Measurements from ENCODE around the gene RPL27. TPM values are rescaled to one million over a fixed set of nuclear protein-coding genes. Genes with fewer than 3 reads are reported as not detected.

RPL27 gene
- total and polyA plus RNA-seq, 2 of the 13 experiments (the other 11 are each of a cell fraction or from before 2014, with no cell fraction given) = 1,585 to 5,840 TPM

DNA sequence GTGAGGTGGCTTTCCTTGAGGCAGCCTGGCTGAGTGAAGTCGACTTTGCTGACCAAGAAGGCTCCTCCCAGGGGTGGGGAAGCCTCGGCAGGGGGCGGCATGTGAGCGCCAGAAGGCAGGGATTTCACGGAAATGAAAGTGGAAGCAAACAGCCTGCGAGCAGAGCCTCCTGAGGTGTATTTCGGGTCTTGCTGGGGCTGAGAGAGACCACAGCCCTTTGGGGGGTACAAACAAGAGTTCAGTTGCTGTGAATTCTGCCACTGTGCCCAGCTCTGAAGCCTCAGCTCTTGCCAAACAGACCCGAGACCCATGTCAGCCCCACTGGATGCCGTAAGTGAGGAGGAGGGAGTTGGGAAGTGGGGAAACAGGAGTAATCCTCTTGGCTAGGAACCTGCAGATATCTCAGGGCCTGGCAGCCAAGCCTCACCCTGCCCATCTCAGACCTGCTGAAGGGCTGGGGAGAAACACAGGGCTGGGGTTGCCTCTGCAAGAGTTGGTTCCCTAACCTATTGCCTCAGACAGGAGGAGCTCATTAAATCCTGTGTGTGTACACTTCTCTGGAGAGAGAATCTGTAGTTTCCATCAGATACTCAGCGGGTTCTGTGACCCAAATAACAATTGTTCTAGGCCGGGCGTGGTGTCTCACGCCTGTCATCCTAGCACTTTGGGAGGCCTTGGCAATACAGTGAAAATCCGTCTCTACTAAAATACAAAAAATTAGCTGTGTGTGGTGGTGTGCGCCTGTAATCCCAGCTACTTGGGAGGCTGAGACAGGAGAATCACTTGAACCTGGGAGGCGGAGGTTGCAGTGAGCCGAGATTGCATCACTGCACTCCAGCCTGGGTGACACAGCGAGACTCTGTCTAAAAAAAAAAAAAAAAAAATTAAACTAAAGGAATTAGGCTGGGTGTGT lies 8.7 kb downstream of the RPL27 start, which contains the start of gene IFI35 (continued):
- TF ChIP-seq, protein P1, sequence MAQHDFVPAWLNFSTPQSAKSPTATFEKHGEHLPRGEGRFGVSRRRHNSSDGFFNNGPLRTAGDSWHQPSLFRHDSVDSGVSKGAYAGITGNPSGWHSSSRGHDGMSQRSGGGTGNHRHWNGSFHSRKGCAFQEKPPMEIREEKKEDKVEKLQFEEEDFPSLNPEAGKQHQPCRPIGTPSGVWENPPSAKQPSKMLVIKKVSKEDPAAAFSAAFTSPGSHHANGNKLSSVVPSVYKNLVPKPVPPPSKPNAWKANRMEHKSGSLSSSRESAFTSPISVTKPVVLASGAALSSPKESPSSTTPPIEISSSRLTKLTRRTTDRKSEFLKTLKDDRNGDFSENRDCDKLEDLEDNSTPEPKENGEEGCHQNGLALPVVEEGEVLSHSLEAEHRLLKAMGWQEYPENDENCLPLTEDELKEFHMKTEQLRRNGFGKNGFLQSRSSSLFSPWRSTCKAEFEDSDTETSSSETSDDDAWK (CRISPR knock-in tag; IDR thresholded peaks at IDR 0.05) = no peak
- TF ChIP-seq, protein P2, sequence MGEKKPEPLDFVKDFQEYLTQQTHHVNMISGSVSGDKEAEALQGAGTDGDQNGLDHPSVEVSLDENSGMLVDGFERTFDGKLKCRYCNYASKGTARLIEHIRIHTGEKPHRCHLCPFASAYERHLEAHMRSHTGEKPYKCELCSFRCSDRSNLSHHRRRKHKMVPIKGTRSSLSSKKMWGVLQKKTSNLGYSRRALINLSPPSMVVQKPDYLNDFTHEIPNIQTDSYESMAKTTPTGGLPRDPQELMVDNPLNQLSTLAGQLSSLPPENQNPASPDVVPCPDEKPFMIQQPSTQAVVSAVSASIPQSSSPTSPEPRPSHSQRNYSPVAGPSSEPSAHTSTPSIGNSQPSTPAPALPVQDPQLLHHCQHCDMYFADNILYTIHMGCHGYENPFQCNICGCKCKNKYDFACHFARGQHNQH (CRISPR knock-in tag; IDR thresholded peaks at IDR 0.05) = peak; percentile 70; the same call in 1 of the 2 replicates
- TF ChIP-seq SIN3B (IDR thresholded peaks at IDR 0.05; ENCODE audit: low read length) (no peak), EP300 (IDR thresholded peaks at IDR 0.05; ENCODE audit: low read depth in 2 of 2, low read length in 2 of 2) (no peak), EP300 (CRISPR knock-in tag; IDR thresholded peaks at IDR 0.05; ENCODE audit: borderline replicate concordance) (no peak), NFYC (CRISPR knock-in tag; IDR thresholded peaks at IDR 0.05) (no peak), ZNF614 (CRISPR knock-in tag; IDR thresholded peaks at IDR 0.05; ENCODE audit: borderline replicate concordance) (peak; percentile 68; the same call in 1 of the 2 replicates), U2AF1 (optimal IDR thresholded peaks at IDR 0.05; ENCODE audit: low read depth, low read length) (no peak), PAWR (CRISPR knock-in tag; IDR thresholded peaks at IDR 0.05; ENCODE audit: borderline replicate concordance) (no peak), KDM1A (CRISPR knock-in tag; IDR thresholded peaks at IDR 0.05) (peak; percentile 64; the same call in 1 of the 2 replicates), JUN (CRISPR knock-in tag; IDR thresholded peaks at IDR 0.05) (no peak), NR2C2 (CRISPR knock-in tag; IDR thresholded peaks at IDR 0.05; ENCODE audit: borderline replicate concordance) (0 out of 2 replicates have a peak, but pooled peaks have one; percentile 15), ZNF703 (CRISPR knock-in tag; IDR thresholded peaks at IDR 0.05; ENCODE audit: borderline replicate concordance) (no peak)
- TF ChIP-seq, protein P3, sequence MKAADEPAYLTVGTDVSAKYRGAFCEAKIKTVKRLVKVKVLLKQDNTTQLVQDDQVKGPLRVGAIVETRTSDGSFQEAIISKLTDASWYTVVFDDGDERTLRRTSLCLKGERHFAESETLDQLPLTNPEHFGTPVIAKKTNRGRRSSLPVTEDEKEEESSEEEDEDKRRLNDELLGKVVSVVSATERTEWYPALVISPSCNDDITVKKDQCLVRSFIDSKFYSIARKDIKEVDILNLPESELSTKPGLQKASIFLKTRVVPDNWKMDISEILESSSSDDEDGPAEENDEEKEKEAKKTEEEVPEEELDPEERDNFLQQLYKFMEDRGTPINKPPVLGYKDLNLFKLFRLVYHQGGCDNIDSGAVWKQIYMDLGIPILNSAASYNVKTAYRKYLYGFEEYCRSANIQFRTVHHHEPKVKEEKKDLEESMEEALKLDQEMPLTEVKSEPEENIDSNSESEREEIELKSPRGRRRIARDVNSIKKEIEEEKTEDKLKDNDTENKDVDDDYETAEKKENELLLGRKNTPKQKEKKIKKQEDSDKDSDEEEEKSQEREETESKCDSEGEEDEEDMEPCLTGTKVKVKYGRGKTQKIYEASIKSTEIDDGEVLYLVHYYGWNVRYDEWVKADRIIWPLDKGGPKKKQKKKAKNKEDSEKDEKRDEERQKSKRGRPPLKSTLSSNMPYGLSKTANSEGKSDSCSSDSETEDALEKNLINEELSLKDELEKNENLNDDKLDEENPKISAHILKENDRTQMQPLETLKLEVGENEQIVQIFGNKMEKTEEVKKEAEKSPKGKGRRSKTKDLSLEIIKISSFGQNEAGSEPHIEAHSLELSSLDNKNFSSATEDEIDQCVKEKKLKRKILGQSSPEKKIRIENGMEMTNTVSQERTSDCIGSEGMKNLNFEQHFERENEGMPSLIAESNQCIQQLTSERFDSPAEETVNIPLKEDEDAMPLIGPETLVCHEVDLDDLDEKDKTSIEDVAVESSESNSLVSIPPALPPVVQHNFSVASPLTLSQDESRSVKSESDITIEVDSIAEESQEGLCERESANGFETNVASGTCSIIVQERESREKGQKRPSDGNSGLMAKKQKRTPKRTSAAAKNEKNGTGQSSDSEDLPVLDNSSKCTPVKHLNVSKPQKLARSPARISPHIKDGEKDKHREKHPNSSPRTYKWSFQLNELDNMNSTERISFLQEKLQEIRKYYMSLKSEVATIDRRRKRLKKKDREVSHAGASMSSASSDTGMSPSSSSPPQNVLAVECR (CRISPR knock-in tag; IDR thresholded peaks at IDR 0.05; ENCODE audit: borderline replicate concordance) = peak; percentile 66; the same call in 1 of the 2 replicates
- TF ChIP-seq, protein P4, sequence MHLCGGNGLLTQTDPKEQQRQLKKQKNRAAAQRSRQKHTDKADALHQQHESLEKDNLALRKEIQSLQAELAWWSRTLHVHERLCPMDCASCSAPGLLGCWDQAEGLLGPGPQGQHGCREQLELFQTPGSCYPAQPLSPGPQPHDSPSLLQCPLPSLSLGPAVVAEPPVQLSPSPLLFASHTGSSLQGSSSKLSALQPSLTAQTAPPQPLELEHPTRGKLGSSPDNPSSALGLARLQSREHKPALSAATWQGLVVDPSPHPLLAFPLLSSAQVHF (CRISPR knock-in tag; IDR thresholded peaks at IDR 0.05) = no peak
- TF ChIP-seq, protein P5, sequence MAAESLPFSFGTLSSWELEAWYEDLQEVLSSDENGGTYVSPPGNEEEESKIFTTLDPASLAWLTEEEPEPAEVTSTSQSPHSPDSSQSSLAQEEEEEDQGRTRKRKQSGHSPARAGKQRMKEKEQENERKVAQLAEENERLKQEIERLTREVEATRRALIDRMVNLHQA (CRISPR knock-in tag; IDR thresholded peaks at IDR 0.05) = no peak
- TF ChIP-seq, protein P6, sequence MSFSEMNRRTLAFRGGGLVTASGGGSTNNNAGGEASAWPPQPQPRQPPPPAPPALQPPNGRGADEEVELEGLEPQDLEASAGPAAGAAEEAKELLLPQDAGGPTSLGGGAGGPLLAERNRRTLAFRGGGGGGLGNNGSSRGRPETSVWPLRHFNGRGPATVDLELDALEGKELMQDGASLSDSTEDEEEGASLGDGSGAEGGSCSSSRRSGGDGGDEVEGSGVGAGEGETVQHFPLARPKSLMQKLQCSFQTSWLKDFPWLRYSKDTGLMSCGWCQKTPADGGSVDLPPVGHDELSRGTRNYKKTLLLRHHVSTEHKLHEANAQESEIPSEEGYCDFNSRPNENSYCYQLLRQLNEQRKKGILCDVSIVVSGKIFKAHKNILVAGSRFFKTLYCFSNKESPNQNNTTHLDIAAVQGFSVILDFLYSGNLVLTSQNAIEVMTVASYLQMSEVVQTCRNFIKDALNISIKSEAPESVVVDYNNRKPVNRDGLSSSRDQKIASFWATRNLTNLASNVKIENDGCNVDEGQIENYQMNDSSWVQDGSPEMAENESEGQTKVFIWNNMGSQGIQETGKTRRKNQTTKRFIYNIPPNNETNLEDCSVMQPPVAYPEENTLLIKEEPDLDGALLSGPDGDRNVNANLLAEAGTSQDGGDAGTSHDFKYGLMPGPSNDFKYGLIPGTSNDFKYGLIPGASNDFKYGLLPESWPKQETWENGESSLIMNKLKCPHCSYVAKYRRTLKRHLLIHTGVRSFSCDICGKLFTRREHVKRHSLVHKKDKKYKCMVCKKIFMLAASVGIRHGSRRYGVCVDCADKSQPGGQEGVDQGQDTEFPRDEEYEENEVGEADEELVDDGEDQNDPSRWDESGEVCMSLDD (CRISPR knock-in tag; IDR thresholded peaks at IDR 0.05; ENCODE audit: borderline replicate concordance) = no peak

All from HepG2 (cell line).